HCT116 (cell line): Measurements from ENCODE around the gene TIMM17A.

Source experiments
- CEBPB ChIP-seq: IDR thresholded peaks from 2 replicates; pipeline ENCODE4 v1.6.1; 2012; ENCODE audit warnings: low read depth
- CTCF ChIP-seq, 3 experiments: fragments of 200-600 bp in 1 of 3; sonication (generic) in 1 of 3; IDR thresholded peaks in 2 of 3; conservative IDR thresholded peaks in 1 of 3; 2 replicates each; pipeline ENCODE4 v1.5.1; 2012 to 2017; ENCODE audit warnings: low read depth in 2 of 3, low read length in 2 of 3, antibody characterized with exemption in 1 of 3, borderline replicate concordance in 1 of 3, control low read depth in 1 of 3, mild to moderate bottlenecking in 1 of 3, mixed read lengths in 1 of 3, mixed run types in 1 of 3, moderate library complexity in 1 of 3; ENCODE audit not compliant: insufficient read depth in 1 of 3
- MAX ChIP-seq: IDR thresholded peaks from 2 replicates; pipeline ENCODE4 v1.6.1; 2012
- POLR2A ChIP-seq: IDR thresholded peaks from 2 replicates; pipeline ENCODE4 v1.7.0; 2011; ENCODE audit warnings: borderline replicate concordance; ENCODE audit not compliant: insufficient read depth, insufficient read length; ENCODE audit errors: extremely low read depth
- POLR2AphosphoS5 ChIP-seq: IDR thresholded peaks from 2 replicates; pipeline ENCODE4 v1.6.1; 2011; ENCODE audit warnings: mild to moderate bottlenecking, low read depth, low read length, moderate library complexity
- SP1 ChIP-seq: IDR thresholded peaks from 2 replicates; pipeline ENCODE4 v1.6.1; 2012; ENCODE audit warnings: low read depth
- YY1 ChIP-seq: IDR thresholded peaks from 2 replicates; pipeline ENCODE4 v1.6.1; 2011; ENCODE audit warnings: low read length, low read depth, moderate library complexity, mild to moderate bottlenecking; ENCODE audit not compliant: insufficient replicate concordance; ENCODE audit errors: extremely low read depth
- ZNF274 ChIP-seq: fragments of 200-500 bp; sonication (Bioruptor generic); IDR thresholded peaks from 2 replicates; pipeline ENCODE4 v1.6.1; 2014; ENCODE audit warnings: mild to moderate bottlenecking, low read depth, low read length, inconsistent platforms

- TF ChIP-seq POLR2A = no peak
- 0 out of 6 replicates have a peak, but pooled peaks of 1 of the 3 experiments have one; percentile 11 for TF ChIP-seq CTCF (IDR thresholded peaks at IDR 0.05 in 2 of 3, conservative IDR thresholded peaks at IDR 0.05 in 1 of 3; ENCODE audit: borderline replicate concordance in 1 of 3, insufficient read depth in 1 of 3, low read depth in 2 of 3, low read length in 2 of 3)
- TF ChIP-seq SP1 = no peak
- TF ChIP-seq CEBPB = no peak
- TF ChIP-seq YY1 = no peak
- TF ChIP-seq MAX = no peak
- TF ChIP-seq ZNF274 = no peak
- no peak for TF ChIP-seq POLR2AphosphoS5
These were observed 47.2 kb downstream of the TIMM17A start for GRCh38 chr1:202002507-202002906.
